H1 (cell line): ENCODE data around the gene ZNF791. TPM values are rescaled to one million over a fixed set of nuclear protein-coding genes. Genes with fewer than 3 reads are reported as not detected.

Source experiments
- ASH2L ChIP-seq: fragments of 200-600, 300-600 bp; sonication (generic); IDR thresholded peaks from one replicate; pipeline ENCODE4 v1.7.1; 2017; ENCODE audit warnings: low read length
- CHD2 ChIP-seq: IDR thresholded peaks from 2 replicates; pipeline ENCODE4 v1.6.1; 2012; ENCODE audit warnings: low read length, improper control_type of control experiment
- HDAC2 ChIP-seq, 2 experiments: fragments of 300-600 bp in 1 of 2; sonication (generic) in 1 of 2; IDR thresholded peaks; 2 replicates each; pipeline ENCODE4 v1.6.1; 2011 to 2012; ENCODE audit warnings: low read depth in 2 of 2, low read length in 2 of 2, mild to moderate bottlenecking in 2 of 2, moderate library complexity in 2 of 2, borderline replicate concordance in 1 of 2, inconsistent platforms in 1 of 2
- HDAC6 ChIP-seq: IDR thresholded peaks from one replicate; pipeline ENCODE4 v1.7.1; 2012; ENCODE audit warnings: low read depth, mild to moderate bottlenecking, inconsistent platforms, low read length, moderate library complexity
- JUND ChIP-seq: IDR thresholded peaks from 2 replicates; pipeline ENCODE4 v1.6.1; 2011; ENCODE audit warnings: mild to moderate bottlenecking, improper control_type of control experiment, low read length
- KDM4A ChIP-seq: IDR thresholded peaks from one replicate; pipeline ENCODE4 v1.7.1; 2012; ENCODE audit warnings: low read depth, mild to moderate bottlenecking, moderate library complexity, low read length, inconsistent platforms; ENCODE audit not compliant: severe bottlenecking
- NRF1 ChIP-seq: IDR thresholded peaks from 2 replicates; pipeline ENCODE4 v1.6.1; 2011; ENCODE audit warnings: mild to moderate bottlenecking, low read depth, low read length, improper control_type of control experiment
- POLR2A ChIP-seq, 2 experiments: IDR thresholded peaks; 1 replicate in 1 of 2; 2 replicates in 1 of 2; pipeline ENCODE4 v1.6.1; 2011; ENCODE audit warnings: low read depth in 2 of 2, low read length in 2 of 2, mild to moderate bottlenecking in 2 of 2; ENCODE audit errors: control extremely low read depth in 1 of 2
- RAD21 ChIP-seq, 2 experiments: IDR thresholded peaks in 1 of 2; conservative IDR thresholded peaks in 1 of 2; 2 replicates each; pipeline ENCODE4 v1.6.1; 2011; ENCODE audit warnings: low read depth in 2 of 2, low read length in 2 of 2, improper control_type of control experiment in 1 of 2, inconsistent platforms in 1 of 2, mild to moderate bottlenecking in 1 of 2, moderate library complexity in 1 of 2
- RFX5 ChIP-seq: IDR thresholded peaks from 2 replicates; pipeline ENCODE4 v1.6.1; 2011; ENCODE audit warnings: low read depth, low read length, improper control_type of control experiment, borderline replicate concordance
- SAP30 ChIP-seq: fragments of 300-600 bp; sonication (generic); IDR thresholded peaks from 2 replicates; pipeline ENCODE4 v1.7.1; 2012; ENCODE audit warnings: low read length, moderate library complexity, mild to moderate bottlenecking, inconsistent platforms; ENCODE audit not compliant: insufficient read depth, insufficient replicate concordance
- SIX5 ChIP-seq: IDR thresholded peaks from 2 replicates; pipeline ENCODE4 v1.6.1; 2011; ENCODE audit warnings: mild to moderate bottlenecking, low read depth, low read length
- TAF7 ChIP-seq: optimal IDR thresholded peaks from 2 replicates; pipeline ENCODE3; 2011; ENCODE audit warnings: low read depth, mild to moderate bottlenecking, inconsistent platforms, low read length, moderate library complexity, borderline replicate concordance
- TEAD4 ChIP-seq: IDR thresholded peaks from 2 replicates; pipeline ENCODE4 v1.6.1; 2012; ENCODE audit warnings: low read depth, low read length, inconsistent platforms, mixed read lengths
- YY1 ChIP-seq: IDR thresholded peaks from 2 replicates; pipeline ENCODE4 v1.6.1; 2011; ENCODE audit warnings: low read depth, mild to moderate bottlenecking, low read length
- polyA plus RNA-seq, 7 experiments: library from polyadenylated mRNA; depleted of rRNA in 3 of 7; stranded (reverse) in 5 of 7; unstranded in 2 of 7; fragments of >200 nt in 5 of 7; fragments of 200-250 nt in 2 of 7; gene quantifications; 1 replicate in 5 of 7; 2 replicates in 1 of 7; 4 replicates in 1 of 7; pipeline versions ENCODE4 v1.2.1 to v1.2.3, GENCODE V29; 2011 to 2013; ENCODE audit warnings: missing spikeins in 2 of 7, mixed read lengths in 2 of 7
- total RNA-seq: library from RNA; stranded (reverse); fragmentation: NEBNext Ultra II Directional; extraction: Animal tissue kit (Norgen Biotek cat#: 25700); gene quantifications from 2 replicates; pipeline ENCODE4 v1.2.1, GENCODE V29; 2021
- TF ChIP-seq, protein P1 (sequence below): IDR thresholded peaks from 2 replicates; pipeline ENCODE4 v1.6.1; 2012; ENCODE audit warnings: low read length, inconsistent platforms

The ZNF791 gene
- total and polyA plus RNA-seq, 2 of the 8 experiments (the other 6 are each of a cell fraction or from before 2014, with no cell fraction given): 4.1 to 18.6 TPM

- TF ChIP-seq HDAC6 (no peak), CHD2 (0 out of 2 replicates have a peak, but pooled peaks have one; percentile 46), YY1 (peak; percentile 60; the same call in 1 of the 2 replicates), TAF7 (peak; percentile 35), POLR2A (IDR thresholded peaks at IDR 0.05; ENCODE audit: control extremely low read depth in 1 of 2, low read depth in 2 of 2, low read length in 2 of 2) (peak in 1 of 2 experiments; percentile 54; a peak in 2 of 3 replicates), HDAC2 (IDR thresholded peaks at IDR 0.05; ENCODE audit: borderline replicate concordance in 1 of 2, low read depth in 2 of 2, low read length in 2 of 2) (peak in 1 of 2 experiments; percentile 83; a peak in 2 of 4 replicates), TEAD4 (0 out of 2 replicates have a peak, but pooled peaks have one; percentile 15), NRF1 (no peak), JUND (0 out of 2 replicates have a peak, but pooled peaks have one; percentile 25), RAD21 (IDR thresholded peaks at IDR 0.05 in 1 of 2, conservative IDR thresholded peaks at IDR 0.05 in 1 of 2; ENCODE audit: low read depth in 2 of 2, low read length in 2 of 2) (no peak), ASH2L (peak; percentile 91), SAP30 (peak; percentile 97), SIX5 (peak; percentile 26; the same call in 1 of the 2 replicates), KDM4A (peak; percentile 65), RFX5 (no peak)
- TF ChIP-seq, protein P1, sequence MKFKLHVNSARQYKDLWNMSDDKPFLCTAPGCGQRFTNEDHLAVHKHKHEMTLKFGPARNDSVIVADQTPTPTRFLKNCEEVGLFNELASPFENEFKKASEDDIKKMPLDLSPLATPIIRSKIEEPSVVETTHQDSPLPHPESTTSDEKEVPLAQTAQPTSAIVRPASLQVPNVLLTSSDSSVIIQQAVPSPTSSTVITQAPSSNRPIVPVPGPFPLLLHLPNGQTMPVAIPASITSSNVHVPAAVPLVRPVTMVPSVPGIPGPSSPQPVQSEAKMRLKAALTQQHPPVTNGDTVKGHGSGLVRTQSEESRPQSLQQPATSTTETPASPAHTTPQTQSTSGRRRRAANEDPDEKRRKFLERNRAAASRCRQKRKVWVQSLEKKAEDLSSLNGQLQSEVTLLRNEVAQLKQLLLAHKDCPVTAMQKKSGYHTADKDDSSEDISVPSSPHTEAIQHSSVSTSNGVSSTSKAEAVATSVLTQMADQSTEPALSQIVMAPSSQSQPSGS: peak; percentile 80; the same call in 1 of the 2 replicates
These were observed 58.8 kb downstream of the ZNF791 start (continued) for GRCh38 chr19:12669270-12670158.
